Neural cell (in vitro differentiated cells): Measurements from ENCODE around the gene BCL2L15. TPM values are rescaled to one million over a fixed set of nuclear protein-coding genes. Genes with fewer than 3 reads are reported as not detected.

Experiments
- H2AFZ ChIP-seq: fragments of 200-600, 300-800 bp; sonication (generic), shearing (Covaris generic); 2 replicates; pipeline ENCODE4 v1.6.0; 2014; ENCODE audit warnings: low read depth, mild to moderate bottlenecking, antibody characterized with exemption, low read length, moderate library complexity
- H3F3A ChIP-seq: fragments of 200-600 bp; shearing (Covaris generic); 2 replicates; pipeline ENCODE4 v1.6.1; 2016; ENCODE audit warnings: mild to moderate bottlenecking, moderate library complexity, mixed read lengths, antibody characterized with exemption, low read length; ENCODE audit not compliant: insufficient read depth, poor library complexity, severe bottlenecking
- H3K27ac ChIP-seq: fragments of 200-600, 300-800 bp; sonication (generic), shearing (Covaris generic); 2 replicates; pipeline ENCODE4 v1.5.1; 2014; ENCODE audit warnings: mild to moderate bottlenecking, low read length, moderate library complexity
- H3K27me3 ChIP-seq: fragments of 300-800, 200-600 bp; sonication (generic), shearing (Covaris generic); 2 replicates; pipeline ENCODE4 v1.6.0; 2014; ENCODE audit warnings: mild to moderate bottlenecking, low read depth, low read length, moderate library complexity; ENCODE audit not compliant: insufficient read depth
- H3K36me3 ChIP-seq: fragments of 300-800, 200-600 bp; sonication (generic), shearing (Covaris generic); 2 replicates; pipeline ENCODE4 v1.5.1; 2014; ENCODE audit warnings: mild to moderate bottlenecking, antibody characterized with exemption, low read length, moderate library complexity; ENCODE audit not compliant: insufficient read depth
- H3K4me2 ChIP-seq: fragments of 300-800, 200-600 bp; sonication (generic), shearing (Covaris generic); 2 replicates; pipeline ENCODE4 v1.6.0; 2014; ENCODE audit warnings: mild to moderate bottlenecking, low read length
- H3K4me3 ChIP-seq: fragments of 300-800, 200-600 bp; sonication (generic), shearing (Covaris generic); 2 replicates; pipeline ENCODE4 v1.5.1; 2014; ENCODE audit warnings: mild to moderate bottlenecking, low read length, moderate library complexity
- H3K79me2 ChIP-seq: fragments of 200-600 bp; shearing (Covaris generic); replicated peaks from 2 replicates; pipeline ENCODE4 v1.6.0; 2014; ENCODE audit warnings: mild to moderate bottlenecking, low read length, moderate library complexity; ENCODE audit not compliant: insufficient read depth
- H3K9ac ChIP-seq: fragments of 300-800, 200-600 bp; sonication (generic), shearing (Covaris generic); 2 replicates; pipeline ENCODE4 v1.6.1; 2016; ENCODE audit warnings: mild to moderate bottlenecking, low read length, mixed read lengths
- H3K9me2 ChIP-seq: fragments of 200-600 bp; shearing (Covaris generic); 2 replicates; pipeline ENCODE4 v1.6.1; 2016; ENCODE audit warnings: mild to moderate bottlenecking, low read length, mixed read lengths; ENCODE audit not compliant: insufficient read depth
- H3K9me3 ChIP-seq: fragments of 200-600, 300-800 bp; sonication (generic), shearing (Covaris generic); 2 replicates; pipeline ENCODE4 v1.6.1; 2016; ENCODE audit warnings: mild to moderate bottlenecking, mixed run types, low read length, moderate library complexity, mixed read lengths
- H4K20me1 ChIP-seq: fragments of 200-600 bp; shearing (Covaris generic); 2 replicates; pipeline ENCODE4 v1.6.1; 2016; ENCODE audit warnings: mild to moderate bottlenecking, mixed run types; ENCODE audit not compliant: insufficient read depth
- CTCF ChIP-seq: fragments of 450-650 bp; IDR thresholded peaks from 2 replicates; pipeline ENCODE4 v1.5.1; 2014; ENCODE audit warnings: antibody characterized with exemption, mild to moderate bottlenecking, moderate library complexity; ENCODE audit not compliant: poor library complexity, severe bottlenecking
- EP300 ChIP-seq: fragments of 450-650 bp; conservative IDR thresholded peaks from 2 replicates; pipeline ENCODE4 v1.6.1; 2014; ENCODE audit warnings: antibody characterized with exemption, mild to moderate bottlenecking, moderate library complexity; ENCODE audit not compliant: poor library complexity, severe bottlenecking
- EZH2 ChIP-seq: fragments of 200-600, 300-800 bp; shearing (Covaris generic), sonication (generic); IDR thresholded peaks from 2 replicates; pipeline ENCODE4 v1.6.1; 2014; ENCODE audit warnings: antibody characterized with exemption, low read length, borderline replicate concordance, mild to moderate bottlenecking; ENCODE audit not compliant: insufficient read depth, poor library complexity, severe bottlenecking
- MXI1 ChIP-seq: fragments of 450-650 bp; conservative IDR thresholded peaks from 2 replicates; pipeline ENCODE4 v1.6.1; 2014; ENCODE audit warnings: antibody characterized with exemption, mild to moderate bottlenecking; ENCODE audit not compliant: poor library complexity, severe bottlenecking
- POLR2AphosphoS5 ChIP-seq: IDR thresholded peaks from 2 replicates; pipeline ENCODE4 v1.6.1; 2012
- RAD21 ChIP-seq: fragments of 450-650 bp; conservative IDR thresholded peaks from 2 replicates; pipeline ENCODE4 v1.6.1; 2014; ENCODE audit warnings: antibody characterized with exemption, mild to moderate bottlenecking, moderate library complexity
- REST ChIP-seq: IDR thresholded peaks from 2 replicates; pipeline ENCODE4 v1.6.1; 2012; ENCODE audit warnings: borderline replicate concordance
- SMC3 ChIP-seq: fragments of 450-650 bp; conservative IDR thresholded peaks from 2 replicates; pipeline ENCODE4 v1.6.1; 2014; ENCODE audit warnings: antibody characterized with exemption, mild to moderate bottlenecking, moderate library complexity; ENCODE audit not compliant: poor library complexity
- TAF1 ChIP-seq: IDR thresholded peaks from 2 replicates; pipeline ENCODE4 v1.6.1; 2012; ENCODE audit warnings: low read depth
- polyA plus RNA-seq: library from polyadenylated mRNA; depleted of rRNA; stranded (reverse); fragments of >200 nt; gene quantifications from 2 replicates; pipeline ENCODE4 v1.2.3, GENCODE V29; 2014

The BCL2L15 gene
- polyA plus RNA-seq, 1 donor from 2014 or later: 4.7 TPM

GRCh38 chr1:113890816-113891215 is 3.4 kb upstream of the BCL2L15 start:
- Histone ChIP-seq H3K9me3 (no peaks in the 10 kb centered on the region), H3K4me3 (no peak overlapping the region), H3K27ac (no peak overlapping the region), H4K20me1 (no peaks in the 10 kb centered on the region), H3K9ac (no peak overlapping the region), H3F3A (no peaks in the 10 kb centered on the region), H3K79me2 (no peaks in the 10 kb centered on the region), H3K4me2 (no peak overlapping the region), H3K27me3 (no peaks in the 10 kb centered on the region), H2AFZ (no peak overlapping the region), H3K9me2 (no peaks in the 10 kb centered on the region), H3K36me3 (peaks cover 6% of the 10 kb centered on the region)
- TF ChIP-seq RAD21 (no peak), CTCF (no peak), POLR2AphosphoS5 (no peak), TAF1 (no peak), EZH2 (no peak), REST (no peak), EP300 (no peak), SMC3 (no peak)

GRCh38 chr1:113886417-113887401 is 672 bp downstream of the BCL2L15 start:
- no peak for TF ChIP-seq CTCF
- TF ChIP-seq MXI1: no peak
- TF ChIP-seq EZH2: no peak
- TF ChIP-seq SMC3: no peak
- no peak for TF ChIP-seq POLR2AphosphoS5
- no peak for TF ChIP-seq TAF1
- no peak for TF ChIP-seq REST
- no peak for TF ChIP-seq RAD21
- no peak for TF ChIP-seq EP300
- no peak overlapping the region for H3K9ac ChIP-seq
- no peaks in the 10 kb centered on the region for H3K9me2 ChIP-seq
- no peaks in the 10 kb centered on the region for H4K20me1 ChIP-seq
- H3F3A ChIP-seq: no peaks in the 10 kb centered on the region
- no peak overlapping the region for H3K27ac ChIP-seq
- H2AFZ ChIP-seq: no peak overlapping the region
- no peaks in the 10 kb centered on the region for H3K9me3 ChIP-seq
- no peak overlapping the region for H3K4me3 ChIP-seq
- H3K27me3 ChIP-seq: no peaks in the 10 kb centered on the region
- H3K4me2 ChIP-seq: no peak overlapping the region
- H3K36me3 ChIP-seq: no peaks in the 10 kb centered on the region
- no peaks in the 10 kb centered on the region for H3K79me2 ChIP-seq
